ENCODE results near the gene FOXO1.

FOXO1 gene

DNA sequence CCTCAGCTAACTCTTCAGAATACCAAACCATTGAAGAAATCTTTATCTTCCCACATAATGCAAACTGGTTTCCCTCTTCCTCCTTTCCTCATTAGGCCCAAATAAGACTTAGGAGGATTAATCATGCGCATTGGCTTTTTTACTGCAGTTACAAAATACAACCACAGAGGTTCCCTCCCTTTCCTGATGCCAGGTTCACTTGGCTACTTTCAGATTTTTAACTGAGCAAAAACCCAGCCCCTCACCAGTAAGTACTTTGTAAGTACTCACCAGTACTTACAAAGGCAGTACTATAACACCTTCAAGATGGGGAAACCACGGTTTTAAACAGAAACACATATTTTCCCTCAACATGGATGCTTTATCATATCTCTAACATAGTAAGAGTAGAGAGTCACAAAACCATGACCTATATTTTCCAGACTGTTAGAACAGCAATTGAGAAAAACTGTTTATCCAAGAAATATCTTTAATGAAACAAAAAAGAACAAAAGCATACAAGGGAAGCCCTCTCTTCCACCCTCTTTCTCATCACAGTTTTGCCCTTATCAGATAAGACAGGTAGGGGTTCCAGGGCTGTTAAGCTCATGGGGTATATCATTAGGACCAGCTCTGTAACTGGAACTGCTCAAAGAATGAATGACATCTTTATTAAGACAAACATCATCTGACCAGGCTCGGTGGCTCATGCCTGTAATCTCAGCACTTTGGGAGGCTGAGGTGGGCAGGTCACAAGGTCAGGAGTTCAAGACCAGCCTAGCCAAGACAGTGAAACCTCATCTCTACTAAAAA lies 12.7 kb downstream of the FOXO1 start:
- Histone ChIP-seq H3K9ac (ENCODE audit: low read length) (no peak overlapping the region), H3K36me3 (ENCODE audit: control insufficient read depth, insufficient read depth, low read length, severe bottlenecking) (no peaks in the 10 kb centered on the region), H3K4me1 (ENCODE audit: control insufficient read depth, insufficient read depth, low read length) (peaks cover 79% of the 10 kb centered on the region), H3K4me3 (ENCODE audit: low read length) (no peak overlapping the region), H3K9me3 (ENCODE audit: control insufficient read depth, low read length) (no peaks in the 10 kb centered on the region), H3K27me3 (replicated peaks; ENCODE audit: control insufficient read depth, insufficient read depth, low read length) (no peaks in the 10 kb centered on the region)
- no peak for DNase-seq (ENCODE audit: low read depth)

GRCh38 chr13:40652588-40652940 lies 13.9 kb downstream of the FOXO1 start:
- Histone ChIP-seq H3K4me1 (ENCODE audit: control insufficient read depth, insufficient read depth, low read length) (peaks cover 81% of the 10 kb centered on the region), H3K9me3 (ENCODE audit: control insufficient read depth, low read length) (no peaks in the 10 kb centered on the region), H3K9ac (ENCODE audit: low read length) (no peak overlapping the region), H3K4me3 (ENCODE audit: low read length) (no peak overlapping the region), H3K36me3 (ENCODE audit: control insufficient read depth, insufficient read depth, low read length, severe bottlenecking) (no peaks in the 10 kb centered on the region), H3K27me3 (replicated peaks; ENCODE audit: control insufficient read depth, insufficient read depth, low read length) (no peaks in the 10 kb centered on the region)
- no peak for DNase-seq (ENCODE audit: low read depth)

- Histone ChIP-seq H3K9me3 (ENCODE audit: control insufficient read depth, low read length) (no peaks in the 10 kb centered on the region), H3K4me1 (ENCODE audit: control insufficient read depth, insufficient read depth, low read length) (peaks cover 80% of the 10 kb centered on the region), H3K36me3 (ENCODE audit: control insufficient read depth, insufficient read depth, low read length, severe bottlenecking) (no peaks in the 10 kb centered on the region), H3K9ac (ENCODE audit: low read length) (no peak overlapping the region), H3K4me3 (ENCODE audit: low read length) (no peak overlapping the region), H3K27me3 (replicated peaks; ENCODE audit: control insufficient read depth, insufficient read depth, low read length) (no peaks in the 10 kb centered on the region)
- no peak for DNase-seq (ENCODE audit: low read depth)
These were observed 14.4 kb downstream of the FOXO1 start for GRCh38 chr13:40651866-40652587.

- H3K9me3 ChIP-seq (ENCODE audit: control insufficient read depth, low read length), result no peaks in the 10 kb centered on the region
- H3K9ac ChIP-seq (ENCODE audit: low read length), result peak overlapping the region; percentile 11
- no peaks in the 10 kb centered on the region for H3K27me3 ChIP-seq (replicated peaks; ENCODE audit: control insufficient read depth, insufficient read depth, low read length)
- no peak overlapping the region for H3K4me3 ChIP-seq (ENCODE audit: low read length)
- peaks cover 91% of the 10 kb centered on the region for H3K4me1 ChIP-seq (ENCODE audit: control insufficient read depth, insufficient read depth, low read length)
- DNase-seq (ENCODE audit: low read depth), result no peak
- H3K36me3 ChIP-seq (ENCODE audit: control insufficient read depth, insufficient read depth, low read length, severe bottlenecking), result no peaks in the 10 kb centered on the region
These were observed 17.6 kb downstream of the FOXO1 start for GRCh38 chr13:40648841-40649240.

- H3K9me3 ChIP-seq (ENCODE audit: control insufficient read depth, low read length), result no peaks in the 10 kb centered on the region
- no peak for DNase-seq (ENCODE audit: low read depth)
These were observed 18.4 kb downstream of the FOXO1 start for GRCh38 chr13:40648040-40648439.

DNA sequence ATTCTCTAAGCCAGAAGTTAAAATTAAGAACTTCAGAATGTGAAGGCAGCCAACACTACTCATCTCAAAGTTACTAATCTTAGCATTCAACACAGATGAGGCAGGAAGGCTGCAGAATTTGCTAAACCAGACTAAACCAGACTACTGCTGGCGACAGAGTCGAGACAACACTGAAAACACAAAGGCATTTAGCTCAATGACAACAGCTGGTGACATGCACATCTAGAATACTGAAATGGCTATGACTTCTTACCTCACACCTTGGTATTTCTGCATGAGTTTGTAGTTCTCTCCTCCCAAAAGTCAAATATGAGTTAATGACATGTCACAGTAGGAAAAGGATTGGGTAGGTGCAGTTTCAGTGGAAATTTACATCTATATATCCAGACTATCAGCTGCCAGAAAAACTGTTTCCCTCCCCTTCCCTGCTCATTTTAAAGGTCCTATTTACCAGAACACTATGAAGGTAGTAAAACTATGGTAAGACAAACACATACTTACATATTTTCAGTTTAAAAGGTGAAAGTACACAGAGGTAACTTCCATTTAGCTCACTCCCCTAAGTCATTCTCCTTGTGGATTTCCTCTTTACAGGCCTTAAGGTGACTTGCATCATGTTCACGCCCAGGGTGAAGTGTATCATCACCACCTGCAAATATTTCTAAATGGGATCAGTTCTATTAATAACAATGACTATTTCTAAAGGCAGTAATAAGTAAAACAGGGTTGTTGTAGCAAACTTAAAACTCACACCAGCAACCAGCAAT lies 21.4 kb downstream of the FOXO1 start:
- Histone ChIP-seq H3K9ac (ENCODE audit: low read length) (peak overlapping the region; percentile 55), H3K4me1 (ENCODE audit: control insufficient read depth, insufficient read depth, low read length) (peaks cover 78% of the 10 kb centered on the region), H3K4me3 (ENCODE audit: low read length) (peak overlapping the region; percentile 57), H3K36me3 (ENCODE audit: control insufficient read depth, insufficient read depth, low read length, severe bottlenecking) (peaks cover 3% of the 10 kb centered on the region), H3K27me3 (replicated peaks; ENCODE audit: control insufficient read depth, insufficient read depth, low read length) (no peaks in the 10 kb centered on the region), H3K9me3 (ENCODE audit: control insufficient read depth, low read length) (no peaks in the 10 kb centered on the region)
- DNase-seq (ENCODE audit: low read depth), result no peak

More at GRCh38 chr13:40648040-40648439, 18.4 kb downstream of the FOXO1 start:
- Histone ChIP-seq H3K9ac (ENCODE audit: low read length) (no peak overlapping the region), H3K27me3 (replicated peaks; ENCODE audit: control insufficient read depth, insufficient read depth, low read length) (no peaks in the 10 kb centered on the region), H3K36me3 (ENCODE audit: control insufficient read depth, insufficient read depth, low read length, severe bottlenecking) (no peaks in the 10 kb centered on the region), H3K4me1 (ENCODE audit: control insufficient read depth, insufficient read depth, low read length) (peaks cover 90% of the 10 kb centered on the region), H3K4me3 (ENCODE audit: low read length) (no peak overlapping the region)

- Histone ChIP-seq H3K9ac (ENCODE audit: low read length) (no peak overlapping the region), H3K36me3 (ENCODE audit: control insufficient read depth, insufficient read depth, low read length, severe bottlenecking) (peaks cover 3% of the 10 kb centered on the region), H3K9me3 (ENCODE audit: control insufficient read depth, low read length) (no peaks in the 10 kb centered on the region), H3K4me1 (ENCODE audit: control insufficient read depth, insufficient read depth, low read length) (peaks cover 70% of the 10 kb centered on the region), H3K27me3 (replicated peaks; ENCODE audit: control insufficient read depth, insufficient read depth, low read length) (no peaks in the 10 kb centered on the region), H3K4me3 (ENCODE audit: low read length) (no peak overlapping the region)
- DNase-seq (ENCODE audit: low read depth), result no peak
These were observed 25.5 kb downstream of the FOXO1 start for GRCh38 chr13:40640845-40641458.

DNA sequence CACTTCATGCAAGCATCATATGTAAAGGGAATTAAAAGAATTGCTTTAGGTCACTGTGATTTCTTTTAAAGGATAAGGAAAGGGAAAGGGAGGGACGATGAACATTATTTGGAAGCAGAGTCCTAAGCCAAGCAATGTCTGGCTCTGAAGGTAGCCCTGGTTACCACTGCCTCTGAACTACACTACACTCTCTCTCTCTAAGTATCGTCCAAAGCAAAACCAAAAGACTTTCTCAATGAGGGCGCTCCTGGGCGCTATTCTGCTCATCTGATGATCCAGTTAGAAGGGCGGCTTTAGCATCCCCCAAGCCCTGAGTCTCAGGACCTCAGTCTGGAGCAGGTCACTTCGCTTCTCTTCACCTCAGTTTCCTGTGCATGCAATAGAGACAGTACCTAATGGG lies 26.2 kb downstream of the FOXO1 start:
- Histone ChIP-seq H3K4me3 (ENCODE audit: low read length) (no peak overlapping the region), H3K4me1 (ENCODE audit: control insufficient read depth, insufficient read depth, low read length) (peaks cover 62% of the 10 kb centered on the region), H3K9ac (ENCODE audit: low read length) (peak overlapping the region; percentile 50), H3K36me3 (ENCODE audit: control insufficient read depth, insufficient read depth, low read length, severe bottlenecking) (peaks cover 3% of the 10 kb centered on the region), H3K27me3 (replicated peaks; ENCODE audit: control insufficient read depth, insufficient read depth, low read length) (no peaks in the 10 kb centered on the region), H3K9me3 (ENCODE audit: control insufficient read depth, low read length) (no peaks in the 10 kb centered on the region)
- no peak for DNase-seq (ENCODE audit: low read depth)

DNA sequence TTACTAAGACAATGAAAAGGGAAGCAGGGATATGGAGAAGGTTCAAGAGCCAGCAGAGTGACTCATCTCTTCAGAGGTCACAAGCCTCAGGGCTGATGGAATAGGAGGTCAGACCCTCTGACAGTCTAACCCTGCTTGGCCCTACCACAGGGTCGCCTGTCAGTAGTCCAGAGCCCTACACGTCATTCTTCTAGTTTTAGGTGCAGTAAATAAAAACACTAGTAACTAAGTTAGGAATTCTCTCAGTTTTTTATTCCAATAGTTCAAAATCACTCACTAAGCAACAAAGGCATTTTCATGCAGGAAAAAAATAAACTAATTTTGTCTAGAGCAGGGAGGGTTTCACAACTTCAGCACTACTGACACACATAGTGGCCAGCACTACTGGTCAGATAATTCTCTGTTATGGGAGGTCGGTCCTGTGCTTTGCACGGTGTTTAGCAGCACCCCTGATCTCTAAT lies 27.2 kb downstream of the FOXO1 start:
- Histone ChIP-seq H3K4me1 (ENCODE audit: control insufficient read depth, insufficient read depth, low read length) (peaks cover 55% of the 10 kb centered on the region), H3K9me3 (ENCODE audit: control insufficient read depth, low read length) (no peaks in the 10 kb centered on the region), H3K4me3 (ENCODE audit: low read length) (no peak overlapping the region), H3K9ac (ENCODE audit: low read length) (peak overlapping the region; percentile 50), H3K27me3 (replicated peaks; ENCODE audit: control insufficient read depth, insufficient read depth, low read length) (no peaks in the 10 kb centered on the region), H3K36me3 (ENCODE audit: control insufficient read depth, insufficient read depth, low read length, severe bottlenecking) (peaks cover 3% of the 10 kb centered on the region)
- no peak for DNase-seq (ENCODE audit: low read depth)

- H3K9me3 ChIP-seq (ENCODE audit: control insufficient read depth, low read length), result no peaks in the 10 kb centered on the region
- H3K27me3 ChIP-seq (replicated peaks; ENCODE audit: control insufficient read depth, insufficient read depth, low read length), result no peaks in the 10 kb centered on the region
- peaks cover 46% of the 10 kb centered on the region for H3K4me1 ChIP-seq (ENCODE audit: control insufficient read depth, insufficient read depth, low read length)
- H3K9ac ChIP-seq (ENCODE audit: low read length), result peak overlapping the region; percentile 41
- H3K4me3 ChIP-seq (ENCODE audit: low read length), result no peak overlapping the region
- H3K36me3 ChIP-seq (ENCODE audit: control insufficient read depth, insufficient read depth, low read length, severe bottlenecking), result peaks cover 6% of the 10 kb centered on the region
- DNase-seq (ENCODE audit: low read depth), result no peak
These were observed 28.8 kb downstream of the FOXO1 start for GRCh38 chr13:40637643-40638042.
